ENCODE measurements around the gene CERK. TPM values are rescaled to one million over a fixed set of nuclear protein-coding genes. Genes with fewer than 3 reads are reported as not detected.

Gene CERK
- total and polyA plus RNA-seq, 2 of the 13 experiments (the other 11 are each of a cell fraction or from before 2014, with no cell fraction given): 40.3 to 41.9 TPM

- no peak for TF ChIP-seq USF2 (IDR thresholded peaks at IDR 0.05; ENCODE audit: low read depth, low read length)
- no peak; the same call in 1 of the 2 replicates for TF ChIP-seq USF2 (CRISPR knock-in tag; IDR thresholded peaks at IDR 0.05; ENCODE audit: borderline replicate concordance)
- TF ChIP-seq MAZ (IDR thresholded peaks at IDR 0.05; ENCODE audit: borderline replicate concordance, low read depth, low read length): peak; percentile 73; the same call in 1 of the 2 replicates
- peak; percentile 66 for TF ChIP-seq MAZ (CRISPR knock-in tag; IDR thresholded peaks at IDR 0.05; ENCODE audit: low read depth)
- no peak for TF ChIP-seq EEA1 (CRISPR knock-in tag; IDR thresholded peaks at IDR 0.05; ENCODE audit: borderline replicate concordance)
- TF ChIP-seq PAF1 (CRISPR knock-in tag; IDR thresholded peaks at IDR 0.05): no peak
- no peak for TF ChIP-seq THAP8 (CRISPR knock-in tag; IDR thresholded peaks at IDR 0.05; ENCODE audit: borderline replicate concordance)
- TF ChIP-seq TERF1 (CRISPR knock-in tag; IDR thresholded peaks at IDR 0.05): no peak
- TF ChIP-seq ZKSCAN8 (CRISPR knock-in tag; IDR thresholded peaks at IDR 0.05; ENCODE audit: borderline replicate concordance): no peak
- no peak for TF ChIP-seq BORCS8-MEF2B (CRISPR knock-in tag; IDR thresholded peaks at IDR 0.05)
- TF ChIP-seq GPBP1L1 (CRISPR knock-in tag; IDR thresholded peaks at IDR 0.05): no peak
- TF ChIP-seq FUBP1 (CRISPR knock-in tag; IDR thresholded peaks at IDR 0.05; ENCODE audit: borderline replicate concordance): no peak
- no peak for TF ChIP-seq FOXJ3 (CRISPR knock-in tag; IDR thresholded peaks at IDR 0.05; ENCODE audit: borderline replicate concordance)
- no peak for TF ChIP-seq CBX5 (CRISPR knock-in tag; IDR thresholded peaks at IDR 0.05; ENCODE audit: borderline replicate concordance)
- TF ChIP-seq BCLAF1 (IDR thresholded peaks at IDR 0.05): no peak
- TF ChIP-seq MYC (CRISPR knock-in tag; IDR thresholded peaks at IDR 0.05; ENCODE audit: borderline replicate concordance): 0 out of 2 replicates have a peak, but pooled peaks have one; percentile 44
- TF ChIP-seq ZBTB42 (CRISPR knock-in tag; IDR thresholded peaks at IDR 0.05): no peak
These were observed 85.8 kb downstream of the CERK start (continued) for GRCh38 chr22:46652081-46652846.

Data from HepG2 (cell line).